ENCODE results near the gene UNC5B.
"Not testable (repeated sequence)": the region's sequence is repeated elsewhere in the genome, so short reads cannot be mapped to it uniquely, and the experiment has no call there.

Gene UNC5B

DNA sequence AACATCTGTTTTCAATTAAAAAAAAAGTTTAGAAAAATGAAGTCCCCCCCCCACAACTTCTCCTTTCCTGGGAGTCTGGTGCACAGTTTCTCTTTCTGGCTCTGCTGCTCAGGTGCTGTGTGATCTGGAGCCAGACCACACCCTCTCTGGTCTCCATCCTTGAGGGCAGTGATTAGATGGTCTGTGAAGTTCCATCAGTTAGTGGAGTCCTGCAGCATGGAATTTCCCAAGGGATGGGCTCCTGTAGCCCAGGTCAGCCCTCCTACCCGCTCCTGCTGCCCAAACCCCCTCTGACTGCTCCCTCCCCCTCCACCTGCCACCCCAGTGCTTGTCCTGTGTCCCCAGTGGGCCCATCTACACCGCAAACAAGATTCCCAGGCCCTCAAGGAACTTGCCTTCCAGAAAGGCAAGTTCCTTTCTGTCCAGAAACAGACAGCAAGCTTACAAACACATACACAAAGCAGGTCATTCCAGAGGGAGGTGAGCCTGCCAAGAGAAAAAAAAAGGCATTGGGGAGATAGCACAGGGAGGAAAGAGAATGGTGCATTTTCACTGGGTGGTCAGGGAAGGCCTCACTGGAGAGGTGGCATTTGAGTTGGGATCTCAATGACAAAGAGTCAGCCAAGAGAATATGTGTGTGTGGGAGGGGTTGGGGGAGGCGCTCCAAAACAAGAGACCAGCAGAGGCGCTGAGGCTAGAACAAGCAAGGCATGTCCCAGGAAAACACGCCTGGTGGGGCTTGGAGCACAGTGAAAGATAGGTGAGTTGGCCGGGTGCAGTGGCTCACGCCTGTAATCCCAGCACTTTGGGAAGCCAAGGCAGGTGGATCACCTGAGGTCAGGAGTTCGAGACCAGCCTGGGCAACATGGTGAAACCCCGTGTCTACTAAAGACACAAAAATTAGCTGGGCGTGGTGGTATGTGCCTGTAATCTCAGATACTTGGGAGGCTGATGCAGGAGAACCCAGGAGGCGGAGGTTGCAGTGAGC, 57.2 kb downstream of the UNC5B start:
- DNase-seq, result no peak

DNA sequence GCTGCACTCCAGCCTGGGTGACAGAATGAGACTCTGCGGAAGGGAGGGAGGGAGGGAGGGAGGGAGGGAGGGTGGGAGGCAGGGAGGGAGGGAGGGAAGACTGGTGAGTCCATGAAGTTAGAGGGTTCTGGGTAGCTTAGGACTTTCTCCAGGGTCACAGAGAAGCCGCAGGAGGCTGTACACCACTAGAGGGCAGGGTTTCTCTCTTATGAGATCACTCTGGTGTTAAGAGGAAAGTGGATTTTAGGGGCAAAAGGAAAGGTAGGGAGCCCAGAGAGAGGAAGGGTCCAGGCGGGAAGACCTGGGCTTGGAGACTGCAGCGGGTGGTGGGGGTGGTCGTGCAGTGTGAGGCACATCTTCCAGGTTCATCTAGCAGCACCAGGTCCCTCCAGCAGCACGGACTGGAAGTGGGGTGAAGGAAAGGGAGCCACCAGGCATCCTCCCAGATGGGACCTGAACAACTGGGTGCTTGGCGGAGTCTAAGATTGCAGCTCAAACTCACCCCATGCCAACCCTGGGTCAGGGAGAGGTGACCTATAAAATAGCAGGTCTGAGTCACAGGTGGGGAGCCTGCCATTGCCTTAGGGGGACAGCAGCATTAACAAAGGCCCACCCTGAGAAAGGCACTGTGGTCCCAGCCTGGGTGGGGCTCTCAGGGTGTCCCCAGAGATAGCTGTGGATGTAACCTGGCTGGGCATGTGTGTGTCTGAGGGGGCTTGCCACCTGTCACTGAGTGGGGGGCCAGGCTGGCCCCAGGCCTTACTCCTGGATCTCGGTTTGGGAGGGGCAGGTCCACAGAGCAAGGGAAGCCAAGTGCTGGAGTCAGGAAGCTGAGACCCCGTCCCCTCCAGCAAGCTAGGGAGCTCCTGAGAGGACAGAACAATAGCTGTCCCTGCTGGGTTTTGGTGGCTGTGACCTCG, 58.2 kb downstream of the UNC5B start:
- no peak for DNase-seq

DNA sequence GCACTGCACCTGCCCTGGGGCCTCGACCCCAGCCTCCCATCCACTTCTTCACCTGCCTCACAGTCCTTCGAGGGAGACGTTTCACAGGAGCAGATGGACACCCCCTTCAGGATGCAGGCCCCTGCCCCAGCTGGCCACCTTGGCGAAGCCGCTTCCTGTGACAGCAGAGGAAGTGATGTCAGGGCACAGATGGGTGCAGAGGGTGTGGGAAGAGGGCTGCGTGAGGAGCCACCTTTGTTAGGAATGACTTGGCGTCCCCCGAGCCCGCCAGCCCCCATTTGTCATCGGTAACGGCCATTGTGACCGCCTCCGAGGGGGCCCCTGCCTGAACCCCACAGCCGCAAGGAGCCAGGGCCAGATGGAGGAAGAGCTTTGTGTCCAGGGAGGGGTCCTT, 59.3 kb downstream of the UNC5B start:
- DNase-seq, result no peak

DNA sequence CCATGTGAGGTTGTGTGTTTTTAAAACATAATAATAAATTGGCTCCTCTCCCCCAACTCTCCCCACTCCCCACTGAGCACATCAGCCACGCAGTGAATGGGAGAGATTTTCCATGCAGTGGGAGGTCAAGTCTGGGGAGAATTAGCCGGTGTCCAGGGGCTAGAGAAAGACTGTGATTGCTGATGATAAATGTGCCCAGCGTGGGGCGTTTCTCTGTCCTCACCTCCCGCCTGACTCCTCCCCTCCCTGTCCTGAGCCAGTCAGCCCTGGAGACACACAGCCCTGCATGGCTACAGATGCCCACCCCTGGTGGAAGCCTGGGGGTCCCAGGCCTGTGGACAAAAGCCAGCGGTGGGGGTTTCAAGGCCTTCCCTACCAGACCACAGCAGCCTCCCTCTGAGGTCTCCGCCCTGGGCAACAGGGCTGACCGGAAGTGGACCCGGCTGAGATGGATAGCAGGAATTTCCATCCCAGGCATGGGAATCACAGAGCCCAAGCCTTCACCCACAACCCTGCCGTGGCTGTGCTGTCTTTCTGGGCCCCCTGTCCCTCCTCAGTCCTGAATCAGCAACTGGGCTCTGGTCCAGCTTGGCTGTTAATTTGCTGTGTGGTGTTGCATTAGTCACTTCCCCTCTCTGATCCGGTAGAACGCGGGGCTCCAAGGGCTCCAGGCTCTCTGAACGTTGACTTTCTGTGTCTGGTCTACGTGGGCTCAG, 59.8 kb downstream of the UNC5B start:
- no peak for DNase-seq

DNA sequence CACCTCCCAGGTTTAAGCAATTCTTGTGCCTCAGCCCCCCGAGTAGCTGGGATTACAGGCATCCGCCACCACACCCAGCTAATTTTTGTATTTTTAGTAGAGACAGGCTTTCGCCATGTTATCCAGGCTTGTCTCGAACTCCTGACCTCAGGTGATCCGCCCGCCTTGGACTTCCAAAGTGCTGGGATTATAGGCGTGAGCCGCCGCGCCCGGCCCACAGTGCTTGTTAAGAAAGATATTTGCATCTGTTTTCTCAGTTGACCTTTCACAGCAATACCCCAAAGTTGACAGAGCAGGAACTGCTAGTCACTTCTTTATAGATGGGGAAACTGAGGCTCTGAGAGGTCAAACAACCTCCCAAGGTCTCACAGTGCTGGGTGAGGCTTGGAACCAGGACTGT, 60.6 kb downstream of the UNC5B start:
- not testable (repeated sequence) for DNase-seq

DNA sequence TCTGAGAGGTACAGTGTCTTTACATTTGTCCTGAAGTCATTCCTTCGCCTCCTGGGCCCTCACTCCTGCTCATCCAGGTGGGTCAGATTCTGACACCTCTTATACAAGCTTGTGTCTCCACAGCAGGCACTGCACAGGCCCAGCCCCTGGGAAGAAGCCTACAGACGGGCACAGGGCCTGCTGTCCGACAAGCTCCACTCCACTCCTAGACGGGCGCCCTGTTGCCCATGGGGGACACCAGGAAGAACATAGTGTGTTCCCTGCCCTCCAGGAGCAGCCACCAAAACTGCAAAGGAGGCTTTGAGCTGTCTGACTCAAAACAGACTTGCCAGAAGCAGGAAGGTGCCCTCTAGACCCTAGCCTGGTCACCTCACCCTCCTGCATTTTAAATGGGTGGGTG, 61.1 kb downstream of the UNC5B start:
- no peak for DNase-seq

DNA sequence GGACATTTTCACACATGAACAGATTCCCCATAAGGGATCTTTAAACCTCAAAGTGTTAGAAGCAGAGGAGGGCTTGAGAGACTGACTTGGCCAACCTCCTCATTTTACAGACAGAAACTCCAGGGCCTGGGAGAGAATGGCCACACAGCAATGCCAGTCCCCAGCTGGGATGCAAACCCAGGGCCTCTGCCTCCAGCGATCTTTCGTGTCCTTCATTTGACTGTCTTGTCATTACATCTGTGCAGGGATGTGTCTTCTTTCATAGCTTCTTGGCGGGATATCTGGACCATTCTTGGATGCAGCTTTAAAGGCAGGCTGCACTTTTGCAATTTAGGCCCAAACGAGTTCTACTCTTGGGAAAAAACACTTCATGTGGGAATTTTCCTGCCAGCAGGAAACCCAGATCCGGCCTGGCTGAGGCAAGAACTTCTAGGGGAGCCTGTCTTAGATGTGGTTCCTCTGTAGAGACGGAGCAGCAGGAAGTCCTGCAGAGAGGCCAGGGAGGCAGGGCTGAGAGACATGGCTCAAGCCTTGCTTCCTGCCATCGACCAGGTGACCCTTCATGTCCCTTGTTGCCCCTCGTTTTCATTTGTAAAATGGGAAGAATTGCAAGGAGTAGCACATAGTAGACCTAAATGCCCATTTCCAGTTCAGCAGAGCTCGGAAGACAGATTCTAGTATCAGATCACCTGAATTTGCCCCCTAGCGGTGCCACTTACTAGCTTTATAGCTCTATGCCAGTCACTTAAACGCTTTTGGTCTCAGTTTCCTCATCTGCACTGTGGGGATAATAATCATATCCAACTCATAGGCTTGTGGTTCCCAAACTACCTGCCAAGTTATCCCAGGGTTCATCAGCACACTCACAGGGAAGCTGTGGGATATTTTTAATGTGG, 62.8 kb downstream of the UNC5B start:
- no peak for DNase-seq

DNA sequence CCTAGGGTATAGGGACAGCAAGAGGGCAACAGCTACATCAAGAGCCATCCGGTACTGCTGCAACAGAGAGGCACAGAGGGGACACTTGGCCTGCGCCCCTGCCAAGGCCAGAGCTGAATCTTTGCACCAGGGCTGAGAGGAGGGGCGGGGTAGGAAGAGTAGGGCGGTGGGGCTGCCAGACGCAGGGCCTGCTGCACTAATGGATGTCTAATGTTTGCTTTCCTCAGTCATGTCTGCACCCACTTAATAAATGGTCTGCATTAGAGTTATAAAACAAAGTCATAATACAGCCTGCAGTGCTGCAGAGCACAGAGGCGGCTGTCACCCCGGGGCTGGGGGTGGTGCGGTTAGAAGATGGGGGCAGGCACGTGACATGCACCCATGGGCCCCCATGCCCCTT, 64.5 kb downstream of the UNC5B start:
- DNase-seq, result no peak

DNA sequence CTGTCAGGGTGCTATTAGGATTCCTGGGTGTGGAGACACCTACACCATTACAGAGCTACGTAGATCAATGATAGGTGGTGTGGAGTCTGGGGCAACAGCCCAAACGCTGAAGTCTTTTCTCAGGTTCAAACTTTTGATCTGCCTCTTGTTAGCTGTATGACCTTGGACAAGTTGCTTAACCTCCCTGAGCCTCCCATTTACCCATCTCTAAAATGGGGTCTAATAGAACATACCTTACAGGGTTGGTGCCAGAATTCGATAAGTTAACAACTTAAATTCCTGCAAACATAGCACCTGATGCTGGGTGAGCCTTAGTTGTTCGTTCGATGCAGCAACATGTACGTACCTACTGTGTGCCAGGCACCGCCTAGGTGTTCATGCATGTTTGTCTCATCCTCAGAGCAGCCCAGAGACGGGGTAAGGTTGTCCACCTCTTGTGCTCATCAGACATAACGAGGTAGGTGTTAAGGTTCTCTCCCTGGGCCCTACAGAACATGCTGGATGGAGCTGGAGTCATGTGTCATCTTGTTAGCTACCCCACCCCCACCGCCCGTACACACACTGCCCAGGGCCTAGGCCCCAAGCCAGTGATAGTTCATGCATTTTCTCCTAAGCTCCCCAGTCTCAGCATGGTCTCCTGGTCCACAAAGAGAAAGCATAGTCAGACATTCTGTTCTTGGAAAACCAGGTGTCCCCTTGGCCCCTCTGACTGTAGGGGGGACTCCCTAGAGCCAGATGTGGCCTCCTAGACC, 65.7 kb downstream of the UNC5B start:
- no peak for DNase-seq

DNA sequence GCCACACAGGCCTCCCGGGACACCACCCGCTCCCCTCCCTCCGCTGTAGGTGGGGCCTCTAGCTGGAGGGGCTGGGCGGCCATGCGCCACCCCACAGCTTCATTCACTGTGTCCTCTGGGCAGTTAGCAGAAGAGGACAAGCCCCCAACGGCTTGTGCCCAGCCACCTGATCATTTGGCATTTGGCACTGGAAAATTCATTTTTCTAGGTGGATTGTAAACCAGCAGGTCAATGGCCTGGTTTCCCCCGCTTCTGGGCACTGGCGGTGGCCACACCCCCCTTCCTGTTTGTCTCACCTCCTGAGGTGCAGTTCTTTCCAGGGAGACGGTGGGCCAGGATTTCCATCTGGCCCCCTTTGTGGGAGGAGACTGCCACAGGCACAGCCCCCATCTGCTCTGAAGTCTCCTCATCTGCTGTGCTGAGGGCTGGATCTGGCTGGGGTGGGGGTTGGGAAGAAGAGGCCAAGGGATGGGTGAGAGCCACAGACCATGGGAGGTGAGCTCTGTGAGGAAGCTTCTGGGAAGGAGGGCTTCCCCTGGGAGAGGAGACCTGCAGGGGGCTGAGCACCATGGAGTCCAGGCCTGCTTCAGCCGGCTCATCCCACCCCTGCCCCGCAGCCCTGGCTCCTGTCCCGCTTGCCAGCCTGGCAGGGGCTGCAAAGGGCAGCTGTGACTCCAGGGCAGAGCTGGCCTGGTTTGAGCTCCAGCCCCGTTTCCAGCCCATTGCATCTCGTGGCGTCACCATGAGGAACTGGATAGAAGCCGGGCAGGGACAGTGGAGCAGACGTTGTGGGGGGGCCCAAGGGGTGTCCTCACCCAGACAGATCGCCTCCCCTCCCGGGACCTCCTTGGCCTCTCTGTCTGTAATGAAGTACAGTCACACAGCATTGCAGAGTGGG, 66.6 kb downstream of the UNC5B start:
- DNase-seq, result no peak

DNA sequence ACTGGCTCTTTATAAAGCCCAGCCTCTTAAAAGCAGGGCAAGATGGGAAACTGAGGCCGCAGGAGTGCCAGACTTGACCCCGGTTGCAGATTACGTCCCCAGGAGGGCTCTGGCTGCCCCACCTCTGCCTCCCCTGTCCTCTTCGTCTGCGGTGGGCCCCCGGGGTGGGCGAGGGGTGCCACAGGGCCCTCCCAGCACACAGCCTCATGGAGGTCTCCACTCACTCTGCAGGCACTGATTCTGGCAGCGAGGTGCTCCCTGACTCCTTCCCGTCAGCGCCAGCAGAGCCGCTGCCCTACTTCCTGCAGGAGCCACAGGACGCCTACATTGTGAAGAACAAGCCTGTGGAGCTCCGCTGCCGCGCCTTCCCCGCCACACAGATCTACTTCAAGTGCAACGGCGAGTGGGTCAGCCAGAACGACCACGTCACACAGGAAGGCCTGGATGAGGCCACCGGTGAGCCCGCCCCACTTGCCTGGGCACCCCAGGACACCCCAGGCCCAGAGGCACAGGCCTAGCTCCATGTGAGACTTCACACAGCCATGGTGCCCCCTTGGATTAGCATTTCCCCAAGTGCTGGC, 67.3 kb downstream of the UNC5B start:
- no peak for DNase-seq

DNA sequence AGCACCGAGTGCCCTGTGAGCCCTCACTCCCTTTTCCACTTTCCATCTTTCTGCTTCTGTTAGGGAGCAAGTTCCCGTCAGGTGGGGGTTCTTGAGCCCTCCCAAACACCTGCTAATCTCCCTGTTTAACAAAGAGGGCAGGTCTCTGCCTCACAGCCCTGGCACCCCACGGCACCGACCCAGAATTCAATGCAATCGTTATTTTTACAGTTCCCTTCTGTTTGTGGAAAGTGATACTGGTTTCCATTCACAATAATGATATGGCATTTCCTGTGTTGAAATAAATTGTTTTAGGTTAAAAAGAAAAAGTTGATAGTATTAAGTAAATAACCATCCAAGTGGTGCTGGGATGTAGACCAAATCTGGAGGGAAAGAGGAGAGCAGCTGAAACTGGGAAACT, 67.8 kb downstream of the UNC5B start:
- no peak for DNase-seq

DNA sequence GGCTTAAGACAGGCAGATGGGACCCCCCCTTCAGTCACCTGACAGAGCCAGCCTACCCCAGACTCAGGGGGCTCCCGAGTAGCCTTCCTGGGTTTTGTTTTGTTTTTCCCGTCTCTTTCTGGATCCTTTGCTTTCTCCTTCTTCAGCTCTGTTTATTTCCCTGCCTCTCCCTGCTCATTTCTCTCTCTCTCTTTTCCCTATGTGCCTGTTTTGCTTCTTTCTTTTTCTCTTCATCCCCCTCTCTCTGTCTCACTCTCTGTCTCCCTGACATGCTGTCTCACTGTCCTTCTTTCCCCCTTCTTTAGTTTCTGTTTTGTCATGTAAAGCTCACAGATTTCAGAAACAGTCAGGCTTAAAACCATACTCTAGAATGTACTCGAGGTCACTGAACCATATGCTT, 68.5 kb downstream of the UNC5B start:
- DNase-seq, result no peak

DNA sequence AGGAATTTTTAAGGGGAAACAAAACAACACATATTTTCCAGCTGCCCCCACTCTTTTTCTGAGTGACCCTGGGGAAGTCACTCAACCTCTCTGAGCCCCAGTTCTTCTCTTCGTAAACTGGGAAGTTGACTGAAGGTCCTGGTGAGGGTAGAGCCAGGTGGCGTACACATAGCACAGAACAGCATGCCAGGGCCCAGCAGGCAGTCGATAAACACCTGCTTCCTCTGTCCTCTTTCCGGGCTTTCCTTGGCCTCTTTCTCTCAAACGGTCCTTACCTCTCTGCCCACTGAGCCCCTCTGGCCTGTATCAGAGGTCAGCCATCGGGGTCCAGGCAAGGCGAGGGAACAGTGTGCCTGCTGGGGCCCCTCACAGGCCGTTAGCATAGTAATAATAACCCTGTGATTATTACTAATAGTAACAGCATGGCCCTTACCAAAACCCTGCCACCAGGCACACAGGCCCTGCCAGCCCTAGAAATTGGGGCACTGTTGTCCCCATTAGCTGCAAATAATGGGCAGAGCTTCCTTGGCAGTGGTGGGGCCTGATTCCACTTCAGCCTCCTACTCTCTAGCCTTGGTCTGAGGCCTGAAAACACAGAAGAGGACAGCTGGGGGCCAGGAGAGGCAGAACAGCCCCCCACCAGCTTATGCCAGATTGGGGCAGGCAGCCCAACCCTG, 69.4 kb downstream of the UNC5B start:
- DNase-seq, result no peak

DNA sequence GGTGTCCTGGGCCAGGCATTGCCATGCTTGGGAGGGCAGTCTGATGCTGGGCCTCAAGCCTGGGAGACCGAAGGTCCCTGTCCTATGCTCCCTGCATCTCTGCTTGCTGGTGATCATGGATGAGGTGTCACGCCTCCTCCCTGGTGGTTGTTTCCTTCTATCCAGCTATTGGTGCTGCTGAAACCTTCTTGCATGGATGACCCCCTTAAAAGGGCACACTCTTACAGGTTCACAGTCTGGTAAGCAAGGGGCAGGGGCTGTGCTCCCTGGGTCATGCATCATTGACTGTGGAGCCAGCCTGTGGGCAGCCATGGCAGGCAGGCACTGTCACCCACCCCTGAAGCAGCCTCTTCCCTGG, 69.9 kb downstream of the UNC5B start:
- DNase-seq, result no peak

DNA sequence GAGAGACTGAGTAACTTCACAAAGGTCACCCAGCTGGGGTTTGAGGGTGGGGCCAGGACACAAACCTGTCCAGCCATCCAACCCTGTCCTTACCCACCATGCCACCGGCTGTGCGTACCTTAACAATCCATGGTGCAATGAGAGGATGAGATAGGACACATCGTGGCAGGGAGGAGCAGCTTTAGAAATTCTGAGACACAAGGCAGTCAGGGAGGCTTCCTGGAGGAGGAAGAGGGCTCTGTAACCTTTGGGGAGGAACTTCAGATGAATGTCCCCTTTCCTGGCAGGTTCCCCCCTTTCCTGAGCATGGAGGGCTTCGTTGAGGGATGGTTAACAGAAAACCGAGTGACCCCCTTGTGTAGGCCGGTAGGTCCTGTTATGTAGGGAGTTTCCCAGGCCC, 71.0 kb downstream of the UNC5B start:
- no peak for DNase-seq

DNA sequence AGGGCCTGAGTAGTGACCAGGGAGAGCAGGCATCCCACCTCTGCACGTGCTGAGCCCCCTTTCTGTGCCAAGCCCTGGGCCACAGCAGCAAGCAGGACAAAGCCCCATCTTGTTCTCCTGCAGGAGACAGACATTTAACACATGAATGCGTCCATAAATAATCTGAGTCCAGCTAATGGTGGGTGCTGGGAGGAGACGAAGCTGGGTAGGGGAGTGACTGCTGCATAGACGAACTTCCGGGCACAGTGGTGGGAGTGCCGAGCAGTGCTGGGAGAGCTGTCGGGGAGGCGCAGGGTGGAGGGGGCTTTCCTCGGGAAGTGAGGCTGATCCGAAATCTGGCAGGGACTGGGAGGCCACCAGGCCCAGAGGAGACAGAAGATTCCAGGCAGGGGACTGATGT, 71.5 kb downstream of the UNC5B start:
- DNase-seq, result no peak

DNA sequence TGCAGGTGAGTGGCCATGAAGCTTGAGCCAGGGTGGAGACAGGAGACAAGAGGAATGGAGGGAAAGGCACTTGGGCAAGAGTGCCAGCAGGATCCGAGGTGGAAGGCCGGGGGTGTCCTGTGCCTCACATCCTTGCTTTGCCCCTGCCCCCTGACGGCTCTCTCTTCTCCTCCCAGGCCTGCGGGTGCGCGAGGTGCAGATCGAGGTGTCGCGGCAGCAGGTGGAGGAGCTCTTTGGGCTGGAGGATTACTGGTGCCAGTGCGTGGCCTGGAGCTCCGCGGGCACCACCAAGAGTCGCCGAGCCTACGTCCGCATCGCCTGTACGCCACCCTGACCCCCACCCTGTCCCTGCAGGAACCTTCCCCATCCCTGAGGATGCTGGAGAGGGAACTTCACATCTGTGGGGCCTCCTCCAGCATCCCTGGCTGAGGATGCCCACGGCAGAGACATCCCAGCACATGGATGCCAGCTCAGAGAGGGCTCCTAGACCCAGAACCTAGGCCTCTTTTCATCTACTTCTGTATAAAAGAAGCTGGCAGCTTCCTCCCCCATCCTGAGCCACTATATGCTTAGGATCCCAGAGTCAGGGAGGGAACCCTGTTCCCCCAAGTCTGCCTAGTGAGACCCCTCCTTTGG, 72.3 kb downstream of the UNC5B start:
- DNase-seq, result no peak

DNA sequence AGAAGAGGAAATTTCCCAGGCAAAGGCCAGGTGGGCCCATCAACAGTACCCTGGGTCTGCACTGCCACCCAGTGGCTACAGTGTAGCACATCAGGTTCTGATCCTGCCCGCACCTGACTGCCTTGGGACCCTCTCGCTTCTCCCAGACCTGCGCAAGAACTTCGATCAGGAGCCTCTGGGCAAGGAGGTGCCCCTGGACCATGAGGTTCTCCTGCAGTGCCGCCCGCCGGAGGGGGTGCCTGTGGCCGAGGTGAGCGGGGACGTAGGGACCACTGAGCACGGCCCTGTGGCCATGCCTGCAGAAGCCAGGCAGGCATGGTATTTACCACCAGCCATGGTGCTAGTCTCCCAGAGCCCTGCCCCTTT, 72.8 kb downstream of the UNC5B start:
- DNase-seq, result no peak
